ENCODE measurements around the gene PPP1R13B.

Gene PPP1R13B

DNA sequence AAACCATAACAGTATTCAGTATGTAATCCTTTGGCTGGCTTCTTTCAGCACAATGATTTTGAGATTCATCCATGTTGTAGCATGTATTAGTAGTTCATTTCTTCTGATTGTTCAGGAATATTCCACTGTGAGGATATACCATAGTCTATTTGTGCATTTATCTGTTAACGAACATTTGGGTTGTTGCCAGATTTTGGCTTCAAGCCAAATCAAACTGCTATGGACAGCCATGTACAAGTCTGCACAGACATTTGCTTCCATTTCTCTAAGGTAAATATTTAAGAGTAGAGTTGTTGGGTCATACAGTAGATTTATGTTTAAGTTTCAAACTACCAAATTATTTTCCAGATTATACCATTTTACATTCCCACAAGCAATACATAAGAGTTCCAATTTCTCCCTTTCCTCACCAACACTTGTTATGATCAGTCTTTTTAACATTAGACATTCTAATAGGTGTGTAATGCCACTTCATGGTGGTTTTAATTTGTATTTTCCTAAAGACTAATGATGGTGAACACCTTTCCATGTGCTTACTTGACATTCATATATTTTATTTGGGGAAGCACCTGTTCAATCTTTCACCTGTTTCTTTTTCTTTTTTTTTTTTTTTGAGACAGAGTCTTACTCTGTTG is 75.2 kb downstream of the PPP1R13B start:
- no peak for DNase-seq

DNA sequence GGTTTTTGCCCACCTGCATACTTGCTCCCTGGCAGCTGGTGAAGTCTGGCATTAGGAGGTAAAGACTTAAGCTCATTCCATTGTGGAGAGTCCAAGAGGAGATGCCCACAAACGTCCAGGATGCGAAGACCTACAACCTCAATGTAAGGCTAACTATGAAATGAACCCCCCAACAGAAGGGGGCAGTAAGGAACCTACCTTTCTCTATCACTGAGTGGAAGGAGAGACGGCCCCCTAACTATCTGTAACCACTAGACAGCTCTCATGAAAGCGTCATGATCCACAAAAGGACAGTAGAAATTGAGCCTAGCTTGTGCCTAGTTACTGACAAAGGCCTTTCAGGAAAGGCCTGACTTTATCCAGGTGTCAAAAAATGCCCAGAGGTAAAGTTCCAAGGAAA is 76.5 kb downstream of the PPP1R13B start:
- DNase-seq, result no peak

DNA sequence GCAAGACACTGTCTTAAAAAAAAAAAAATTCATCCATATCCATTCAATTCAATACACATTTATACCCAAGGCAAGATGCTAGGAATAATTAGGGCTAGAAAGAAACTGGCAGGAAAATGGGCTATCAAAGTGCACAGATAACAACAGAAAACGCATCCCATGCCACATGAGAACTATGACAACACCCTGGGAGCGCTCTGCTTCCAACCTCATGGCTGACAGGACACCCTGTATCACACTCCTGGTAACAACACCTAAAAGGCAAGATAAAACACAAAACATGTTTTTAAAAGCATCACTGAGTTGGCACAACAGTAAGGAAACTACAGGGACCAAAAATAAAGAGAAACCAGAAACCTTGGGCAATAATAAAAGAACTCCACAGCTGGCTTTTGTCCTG is 76.9 kb downstream of the PPP1R13B start:
- DNase-seq, result no peak

- DNase-seq, result no peak
Observed at GRCh38 chr14:103767336-103767894, 80.0 kb downstream of the PPP1R13B start.

DNA sequence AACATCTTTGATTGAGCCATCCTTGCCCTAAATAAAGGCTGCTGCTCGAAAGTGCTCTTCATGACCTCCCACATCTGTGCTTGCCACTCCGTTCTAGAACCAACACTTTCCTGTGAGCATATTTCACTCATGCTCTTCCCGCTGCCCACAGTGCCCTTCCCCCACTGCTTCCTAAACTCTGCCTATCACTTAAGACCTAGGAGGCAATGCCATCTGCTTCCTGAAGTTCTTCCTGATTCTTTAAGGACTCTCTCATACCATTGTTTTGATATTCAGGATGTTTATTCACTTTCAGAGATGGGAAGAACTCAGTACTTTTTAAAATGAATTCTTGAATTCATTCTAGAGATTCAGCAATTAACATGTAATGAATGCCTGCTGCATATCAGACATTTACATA is 81.8 kb downstream of the PPP1R13B start:
- no peak for DNase-seq

DNA sequence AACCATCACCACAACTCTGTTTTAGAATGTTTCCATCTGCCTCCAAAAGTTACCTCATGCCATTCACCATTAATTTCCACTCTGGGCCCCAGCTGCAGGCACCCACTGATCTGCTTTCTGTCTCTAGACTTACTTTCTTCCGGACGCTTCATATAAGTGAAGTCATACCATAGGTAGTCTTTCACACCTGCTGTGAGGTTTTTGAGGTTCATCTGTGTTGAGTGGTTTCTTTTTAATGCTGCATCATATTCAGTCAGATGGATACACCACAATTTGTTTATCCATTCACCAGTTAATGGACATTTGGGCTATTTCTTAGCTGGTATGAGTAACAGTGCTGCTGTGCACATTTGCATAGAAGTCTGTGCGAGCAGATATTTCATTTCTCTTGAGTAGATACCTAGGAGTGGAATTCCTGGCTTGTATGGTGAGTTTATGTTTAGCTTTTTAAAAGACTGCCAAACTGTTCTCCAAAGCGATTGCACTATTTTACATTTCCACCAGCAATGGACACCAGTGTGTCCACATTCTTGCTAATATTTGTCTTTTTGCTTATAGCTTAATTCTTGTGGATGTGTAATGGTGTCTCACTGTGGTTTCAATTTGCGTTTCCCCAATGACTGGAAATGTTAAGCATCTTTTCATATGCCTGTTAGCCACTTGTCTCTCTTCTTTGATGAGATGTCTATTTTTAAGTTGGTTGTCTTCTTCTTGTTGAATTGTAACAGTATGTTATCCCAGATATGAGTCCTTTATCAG is 83.5 kb downstream of the PPP1R13B start:
- no peak for DNase-seq

DNA sequence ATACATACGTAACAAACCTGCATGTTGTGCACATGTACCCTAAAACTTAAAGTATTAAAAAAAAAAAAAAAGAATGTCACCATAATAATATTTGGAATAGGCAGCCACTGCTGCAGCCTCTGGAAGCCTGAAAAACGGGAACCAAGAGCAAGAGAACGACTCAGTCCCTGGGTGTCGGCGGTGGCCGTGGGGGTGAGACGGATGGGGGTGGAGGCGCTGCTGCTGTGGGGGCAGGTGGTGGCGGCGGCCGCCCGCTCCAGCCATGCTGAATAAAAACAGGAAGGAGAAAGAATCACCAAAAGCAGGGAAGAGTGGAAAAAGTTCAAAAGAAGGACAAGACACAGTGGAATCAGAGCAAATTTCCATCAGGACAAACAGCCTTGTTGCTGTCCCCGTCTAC is 84.8 kb downstream of the PPP1R13B start:
- no peak for DNase-seq

DNA sequence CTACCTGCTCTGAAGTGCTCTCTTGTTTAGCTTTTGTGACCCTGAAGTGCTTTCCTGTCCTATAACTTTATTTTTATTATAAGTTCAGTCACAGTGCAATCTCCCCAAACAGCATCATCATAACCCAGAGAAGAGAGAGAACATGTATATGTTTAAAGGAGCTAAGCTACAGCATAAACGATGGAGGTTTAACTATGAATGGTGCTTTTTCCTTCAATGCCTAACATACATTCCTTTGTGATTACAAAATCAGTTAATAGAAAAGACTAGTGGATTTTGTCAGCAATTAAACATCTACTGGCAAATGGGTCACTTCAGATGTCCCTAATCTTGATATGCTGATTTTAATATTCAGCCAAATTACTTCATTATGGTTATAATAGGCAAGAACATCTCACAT is 85.3 kb downstream of the PPP1R13B start:
- no peak for DNase-seq

DNA sequence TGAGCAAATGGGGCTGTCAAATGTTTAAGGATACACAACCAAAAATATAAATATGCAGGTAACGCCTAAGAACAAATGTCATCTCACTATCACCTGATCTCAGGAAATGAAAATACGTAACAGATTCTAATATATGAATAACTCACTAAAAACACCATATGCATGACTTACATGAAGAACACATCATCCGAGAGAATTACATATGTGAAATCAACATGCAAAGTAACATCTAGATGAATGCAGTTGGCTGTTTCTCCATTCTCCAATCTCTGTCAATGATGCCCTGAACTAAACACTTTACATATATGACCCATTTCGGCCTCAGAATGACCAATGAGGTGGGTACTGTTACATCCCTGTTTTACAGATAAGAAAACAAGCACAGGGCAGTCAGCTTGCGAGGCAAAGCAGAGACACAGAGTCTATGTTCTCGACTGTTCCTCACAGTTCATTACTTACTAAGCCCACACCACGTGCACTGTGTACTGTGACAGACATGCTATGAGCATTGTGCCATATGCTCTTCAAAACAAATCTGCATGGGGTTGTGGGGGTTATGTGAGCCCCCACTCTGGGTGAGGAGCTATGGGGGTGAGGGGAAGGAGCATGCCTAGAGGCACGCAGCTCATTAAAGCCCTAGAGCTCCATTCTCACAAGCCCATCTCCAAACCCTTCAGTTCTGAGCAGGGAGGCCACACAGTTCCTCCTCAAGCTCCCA is 89.2 kb downstream of the PPP1R13B start:
- no peak for DNase-seq

- no peak for DNase-seq
Observed at GRCh38 chr14:103755060-103755459, 92.3 kb downstream of the PPP1R13B start.

DNA sequence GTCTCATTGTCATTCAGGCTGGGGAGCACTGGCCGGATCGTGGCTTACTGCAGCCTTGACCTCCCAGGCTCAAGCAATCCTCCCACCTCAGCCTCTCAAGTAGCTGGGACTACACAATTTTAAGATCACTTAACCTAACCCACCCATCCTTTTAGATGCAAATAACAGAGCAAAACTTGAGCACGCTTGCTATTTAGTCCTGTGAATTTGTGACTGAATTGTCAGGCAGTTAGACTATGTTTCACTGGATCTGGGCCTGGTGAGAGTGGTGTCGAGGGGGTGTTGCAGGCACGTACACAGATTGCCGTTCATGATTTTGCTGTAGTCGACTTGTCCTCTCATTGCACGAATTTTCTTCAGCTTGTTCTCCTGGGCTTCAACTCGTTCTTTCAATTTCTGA is 93.6 kb downstream of the PPP1R13B start:
- DNase-seq, result no peak

GRCh38 chr14:103749860-103750259 is 97.5 kb downstream of the PPP1R13B start:
- no peak for DNase-seq

DNA sequence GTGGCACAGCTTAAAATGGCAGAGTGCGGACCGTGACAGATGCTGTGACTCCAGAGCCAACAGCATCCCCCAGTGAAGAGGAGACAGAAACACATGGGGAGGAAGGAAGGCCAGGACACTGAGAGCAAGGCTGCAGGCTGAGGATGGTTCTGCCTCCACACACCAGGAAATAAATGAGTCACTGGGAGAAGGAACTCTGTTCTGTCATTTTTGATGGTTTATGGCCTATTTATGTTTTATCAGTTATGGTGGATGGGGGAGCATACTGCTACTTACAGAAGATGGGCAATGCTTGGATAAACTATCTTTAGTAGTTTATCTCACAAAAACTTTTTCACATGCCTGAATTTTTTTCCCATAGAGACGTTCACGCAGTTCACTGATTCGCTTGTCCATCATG is 97.9 kb downstream of the PPP1R13B start:
- DNase-seq, result no peak

DNA sequence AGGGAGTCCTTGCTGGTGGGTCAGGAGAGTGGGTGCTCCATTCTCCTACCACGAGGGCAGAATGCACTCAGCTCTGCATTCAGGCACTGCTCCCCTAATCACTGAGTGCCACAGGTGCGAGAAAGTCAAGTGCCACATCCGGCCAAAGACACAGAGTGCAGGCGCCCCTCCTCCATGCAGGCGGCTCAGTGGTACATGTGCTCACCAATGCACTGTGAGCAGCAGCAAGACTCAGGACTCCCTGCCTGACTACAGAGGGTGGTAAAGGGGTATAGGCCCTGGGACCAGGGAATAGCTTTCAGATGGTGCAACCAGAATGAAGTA is 98.9 kb downstream of the PPP1R13B start:
- no peak for DNase-seq

GRCh38 chr14:103746701-103747100 is 100.7 kb downstream of the PPP1R13B start:
- DNase-seq, result no peak

GRCh38 chr14:103745424-103745823 is 102.0 kb downstream of the PPP1R13B start:
- DNase-seq, result no peak

GRCh38 chr14:103744621-103745395 is 102.6 kb downstream of the PPP1R13B start:
- no peak for DNase-seq

- DNase-seq, result no peak
Observed at GRCh38 chr14:103743691-103744090, 103.7 kb downstream of the PPP1R13B start.

DNA sequence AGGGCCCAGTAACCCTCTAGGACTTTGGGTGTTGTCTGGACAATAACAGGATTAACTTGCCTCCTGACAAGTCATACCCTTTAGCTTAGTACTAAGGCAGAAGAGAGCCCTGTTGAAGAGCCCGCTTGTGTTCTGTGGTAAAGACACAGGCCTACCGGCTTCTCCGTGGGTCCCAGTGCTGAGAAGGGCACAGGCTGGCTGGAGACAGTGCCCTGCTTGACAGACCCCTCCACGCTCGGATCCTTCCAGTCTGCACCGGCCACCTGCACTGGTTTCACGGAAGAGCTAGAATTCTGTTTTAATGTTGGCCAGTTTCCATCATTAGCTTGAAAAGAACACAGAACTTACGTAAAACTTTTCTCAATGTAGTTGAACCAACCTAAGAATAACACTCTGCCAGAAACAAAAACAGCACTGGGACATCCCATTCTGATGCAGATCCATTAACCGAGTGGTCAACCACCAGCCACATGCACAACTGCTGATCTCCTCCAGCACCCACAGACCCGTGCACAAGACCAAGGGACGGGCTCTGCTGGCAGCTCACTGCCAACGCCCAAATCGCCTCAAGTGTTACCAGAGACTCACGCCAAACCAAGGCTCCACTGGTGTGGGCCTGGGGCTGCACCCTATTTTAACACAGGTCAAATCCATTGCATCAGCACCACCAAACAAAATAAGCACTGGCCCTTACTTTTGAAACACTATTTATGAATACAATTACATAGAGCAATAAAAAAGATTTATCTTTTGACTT is 104.7 kb downstream of the PPP1R13B start:
- DNase-seq, result no peak

- DNase-seq, result no peak
Observed at GRCh38 chr14:103741876-103742275, 105.5 kb downstream of the PPP1R13B start.

DNA sequence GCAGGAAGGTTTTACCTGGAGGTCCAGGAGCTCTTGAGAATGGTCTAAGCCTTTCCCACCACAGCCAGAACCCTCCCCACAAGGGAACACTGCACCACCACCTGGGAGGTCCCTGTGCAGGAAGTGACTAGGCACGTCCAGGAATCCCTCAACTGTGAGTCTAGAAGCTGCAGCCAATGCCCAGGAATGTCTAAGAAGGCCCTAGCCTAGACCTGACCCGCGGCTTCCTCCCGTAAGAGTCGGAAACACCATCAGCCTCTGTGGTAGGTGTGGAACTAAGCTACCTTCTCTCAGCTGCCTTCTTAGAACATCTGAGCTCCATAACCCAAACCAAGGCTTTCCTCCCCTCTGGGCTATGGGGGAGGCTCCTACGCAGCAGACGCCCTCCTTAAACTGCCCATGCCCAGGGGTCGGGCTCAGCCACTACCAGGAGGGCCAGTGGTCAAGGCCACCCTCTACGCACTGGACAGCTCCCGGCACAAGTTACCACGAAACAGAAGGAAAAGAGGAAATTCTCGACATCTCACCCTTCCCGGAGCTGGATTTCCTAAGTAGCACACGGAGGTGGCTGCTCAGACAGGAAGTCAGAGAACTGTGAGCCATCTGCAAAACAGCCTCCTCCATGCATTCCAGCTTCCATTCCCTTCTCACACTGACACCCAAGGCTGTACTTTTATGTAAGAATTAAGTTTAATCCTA is 106.2 kb downstream of the PPP1R13B start:
- no peak for DNase-seq

All from cortex of kidney (tissue), 1 donor.